Endothelial cell (in vitro differentiated cells): ENCODE measurements around the gene SLC8A1. TPM values are rescaled to one million over a fixed set of nuclear protein-coding genes. Genes with fewer than 3 reads are reported as not detected.

Experiments
- DNase-seq: peaks from one replicate; pipeline ENCODE4 v3.0.0; 2021; ENCODE audit warnings: low spot score
- H3K27ac Mint-ChIP-seq: one replicate; pipeline ENCODE4 v1.8.0; 2021; ENCODE audit warnings: mixed read lengths, inconsistent platforms; ENCODE audit not compliant: unreplicated experiment
- H3K27me3 Mint-ChIP-seq: one replicate; pipeline ENCODE4 v1.8.0; 2021; ENCODE audit warnings: mild to moderate bottlenecking, moderate library complexity, mixed read lengths, inconsistent platforms; ENCODE audit not compliant: unreplicated experiment
- H3K36me3 Mint-ChIP-seq: one replicate; pipeline ENCODE4 v1.8.0; 2021; ENCODE audit warnings: mild to moderate bottlenecking, low read depth, mixed read lengths, inconsistent platforms; ENCODE audit not compliant: unreplicated experiment
- H3K4me1 Mint-ChIP-seq: one replicate; pipeline ENCODE4 v1.8.0; 2021; ENCODE audit warnings: mild to moderate bottlenecking, mixed read lengths, inconsistent platforms; ENCODE audit not compliant: unreplicated experiment
- H3K4me3 Mint-ChIP-seq: one replicate; pipeline ENCODE4 v1.8.0; 2021; ENCODE audit warnings: mild to moderate bottlenecking, mixed read lengths, inconsistent platforms; ENCODE audit not compliant: unreplicated experiment
- H3K9me3 Mint-ChIP-seq: one replicate; pipeline ENCODE4 v1.8.0; 2021; ENCODE audit warnings: mixed read lengths, inconsistent platforms; ENCODE audit not compliant: unreplicated experiment
- CTCF ChIP-seq: fragments of 200-600 bp; sonication (generic); IDR thresholded peaks from one replicate; pipeline ENCODE4 v1.5.0; 2021; ENCODE audit warnings: antibody characterized with exemption; ENCODE audit not compliant: unreplicated experiment
- total RNA-seq: library from RNA; stranded (reverse); fragmentation: NEBNext Ultra II Directional; extraction: Animal tissue kit (Norgen Biotek cat#: 25700); gene quantifications from one replicate; pipeline ENCODE4 v1.2.1, GENCODE V29; 2021; ENCODE audit not compliant: unreplicated experiment

Gene SLC8A1
- total RNA-seq, 1 donor from 2014 or later = 0.80 TPM

- no peak for TF ChIP-seq CTCF
- H3K9me3 Mint-ChIP-seq = no peaks in the 10 kb centered on the region
- H3K27ac Mint-ChIP-seq = no peak overlapping the region
- DNase-seq = no peak
- no peaks in the 10 kb centered on the region for H3K36me3 Mint-ChIP-seq
- no peaks in the 10 kb centered on the region for H3K4me1 Mint-ChIP-seq
- no peaks in the 10 kb centered on the region for H3K27me3 Mint-ChIP-seq
- no peak overlapping the region for H3K4me3 Mint-ChIP-seq
These were observed 252.1 kb downstream of the SLC8A1 start for GRCh38 chr2:40199771-40200170.

DNA sequence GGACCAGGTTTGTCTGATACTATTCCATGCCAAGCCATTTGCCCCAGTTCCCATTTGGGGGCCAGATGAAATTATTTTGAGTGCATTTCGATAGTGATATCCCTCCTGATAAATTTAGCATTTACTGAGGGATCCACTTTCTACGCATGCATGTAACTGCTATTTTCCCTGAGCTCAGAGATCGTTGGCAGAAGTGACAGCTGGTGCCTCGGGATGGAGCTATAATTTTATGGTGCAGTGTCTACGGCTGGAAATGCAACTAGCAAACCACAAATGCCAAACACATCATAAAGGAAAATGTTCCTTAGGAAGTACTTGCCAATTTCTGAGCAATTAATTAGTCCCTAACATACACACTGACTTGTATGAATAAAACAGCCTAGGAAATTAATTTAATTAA lies 254.8 kb downstream of the SLC8A1 start:
- H3K27ac Mint-ChIP-seq = no peak overlapping the region
- H3K4me1 Mint-ChIP-seq = no peaks in the 10 kb centered on the region
- no peaks in the 10 kb centered on the region for H3K36me3 Mint-ChIP-seq
- H3K4me3 Mint-ChIP-seq = no peak overlapping the region
- DNase-seq = no peak
- no peaks in the 10 kb centered on the region for H3K27me3 Mint-ChIP-seq
- no peaks in the 10 kb centered on the region for H3K9me3 Mint-ChIP-seq
- no peak for TF ChIP-seq CTCF

DNA sequence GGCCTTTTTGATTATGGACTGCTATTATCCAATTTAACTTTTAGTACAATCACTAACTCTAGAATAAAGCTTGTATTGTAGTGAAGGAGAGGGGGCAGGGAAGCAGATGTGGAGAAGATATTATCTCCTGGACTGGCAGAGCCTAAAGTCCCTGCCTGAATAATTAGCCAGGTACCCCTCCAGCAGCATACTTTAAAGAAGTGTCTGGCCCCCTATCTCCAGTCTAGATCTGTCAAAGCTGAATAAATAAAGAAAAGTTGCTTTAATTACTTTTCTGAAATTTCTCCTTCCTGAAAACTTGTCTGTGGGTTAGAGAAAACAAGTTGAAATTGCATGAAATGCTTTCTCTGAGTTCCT lies 258.2 kb downstream of the SLC8A1 start:
- TF ChIP-seq CTCF = no peak
- Mint-ChIP-seq H3K36me3 (no peaks in the 10 kb centered on the region), H3K9me3 (no peaks in the 10 kb centered on the region), H3K27ac (no peak overlapping the region), H3K4me1 (no peaks in the 10 kb centered on the region), H3K27me3 (no peaks in the 10 kb centered on the region), H3K4me3 (no peak overlapping the region)
- DNase-seq = no peak

DNA sequence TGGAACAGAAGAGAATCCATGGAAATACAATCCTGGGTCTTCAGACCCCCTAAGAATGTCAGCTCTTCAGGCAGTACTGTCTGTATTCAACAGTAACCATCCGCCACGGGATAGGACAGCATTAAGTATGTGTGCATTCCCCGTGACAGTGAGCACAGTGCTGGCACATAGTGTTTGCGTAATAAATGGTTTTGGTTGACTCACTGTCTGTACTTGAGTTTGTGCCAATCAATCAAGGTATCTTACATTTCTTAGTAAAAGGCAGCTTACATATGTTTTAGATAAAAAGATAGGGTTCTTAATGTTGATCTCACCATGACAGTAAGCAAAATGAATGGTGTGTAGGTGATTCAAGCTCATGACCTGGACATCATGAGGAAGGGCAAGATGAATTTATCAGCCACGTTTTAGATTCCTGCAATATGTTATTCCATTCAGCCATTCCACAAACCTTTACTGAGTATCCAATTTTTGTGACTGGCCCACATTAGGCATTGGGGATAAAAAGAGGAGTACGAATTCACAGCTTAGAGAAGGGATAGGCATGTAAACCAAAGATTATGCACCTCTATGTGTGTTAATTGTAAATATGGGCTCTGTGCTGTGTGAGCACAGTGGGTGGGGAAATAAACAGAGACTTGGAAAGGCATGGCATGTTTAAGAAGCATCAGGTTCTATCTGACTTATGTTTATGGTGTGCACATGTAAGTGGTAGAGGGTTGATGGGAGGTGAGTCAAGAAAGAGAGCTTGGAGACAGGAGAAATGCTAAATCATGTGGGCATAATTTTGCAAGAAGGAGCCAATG lies 258.8 kb downstream of the SLC8A1 start:
- no peak for DNase-seq
- Mint-ChIP-seq H3K36me3 (no peaks in the 10 kb centered on the region), H3K27ac (no peak overlapping the region), H3K27me3 (no peaks in the 10 kb centered on the region), H3K9me3 (no peaks in the 10 kb centered on the region), H3K4me3 (no peak overlapping the region), H3K4me1 (no peaks in the 10 kb centered on the region)
- no peak for TF ChIP-seq CTCF

DNA sequence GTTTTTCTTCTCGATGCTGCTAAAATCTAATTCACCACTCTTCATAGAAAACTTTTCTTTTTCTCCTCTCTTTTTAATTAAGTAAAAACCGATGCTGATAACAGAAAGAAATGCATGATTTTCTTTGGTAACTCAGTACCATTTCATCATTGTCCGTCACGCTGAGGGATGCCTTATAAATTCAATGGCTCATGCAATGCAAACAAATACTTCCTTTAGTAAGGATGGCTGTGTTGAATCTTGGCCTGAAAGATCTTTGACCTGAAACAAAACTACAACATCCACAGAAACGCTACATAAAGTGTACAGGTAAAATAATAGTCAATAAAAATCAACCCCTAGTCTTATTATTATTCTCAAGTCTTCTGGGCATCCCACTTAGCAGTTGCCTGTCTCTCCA lies 261.4 kb downstream of the SLC8A1 start:
- Mint-ChIP-seq H3K27me3 (no peaks in the 10 kb centered on the region), H3K9me3 (no peaks in the 10 kb centered on the region), H3K4me3 (no peak overlapping the region), H3K27ac (no peak overlapping the region), H3K36me3 (no peaks in the 10 kb centered on the region), H3K4me1 (no peaks in the 10 kb centered on the region)
- no peak for TF ChIP-seq CTCF
- no peak for DNase-seq
